ENCODE data around the gene GTF2H1. TPM values are rescaled to one million over a fixed set of nuclear protein-coding genes. Genes with fewer than 3 reads are reported as not detected.

Gene GTF2H1
- total RNA-seq, 1 donor from 2014 or later = 45.2 TPM

DNA sequence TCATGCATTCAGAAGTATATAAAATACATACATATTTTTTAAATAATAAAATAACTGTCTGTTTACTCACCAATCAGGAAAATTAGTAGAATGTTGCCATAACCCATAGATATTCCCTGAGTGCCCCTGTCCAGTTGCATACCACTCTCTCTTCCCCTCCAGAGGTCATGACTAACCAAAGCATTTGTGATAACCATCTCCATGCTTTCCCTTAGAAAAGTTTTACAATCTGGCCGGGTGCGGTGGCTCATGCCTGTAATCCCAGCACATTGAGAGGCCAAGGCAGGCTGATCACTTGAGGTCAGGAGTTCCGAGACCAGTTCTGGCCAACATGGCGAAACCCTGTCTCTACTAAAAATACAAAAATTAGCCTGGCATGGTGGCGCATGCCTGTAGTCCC is 38.8 kb downstream of the GTF2H1 start:
- Histone ChIP-seq H3K4me2 (no peak overlapping the region), H2AFZ (replicated peaks) (no peak overlapping the region), H3K4me1 (no peaks in the 10 kb centered on the region), H3K9ac (no peak overlapping the region), H3K27ac (no peak overlapping the region), H3F3A (ENCODE audit: low read depth) (no peaks in the 10 kb centered on the region), H3K4me3 (no peak overlapping the region), H3K9me3 (ENCODE audit: low read depth) (no peaks in the 10 kb centered on the region), H3K27me3 (no peaks in the 10 kb centered on the region), H3K79me2 (ENCODE audit: low read depth) (no peaks in the 10 kb centered on the region), H3K36me3 (peaks cover 8% of the 10 kb centered on the region), H4K20me1 (ENCODE audit: low read depth) (no peaks in the 10 kb centered on the region)
- Mint-ChIP-seq H3K9me3 (no peaks in the 10 kb centered on the region), H3K27me3 (ENCODE audit: insufficient read depth, low read depth) (no peaks in the 10 kb centered on the region), H3K4me1 (no peaks in the 10 kb centered on the region), H3K4me3 (no peak overlapping the region), H3K36me3 (peaks cover 17% of the 10 kb centered on the region), H3K27ac (no peak overlapping the region)
- no peak for TF ChIP-seq EZH2 (IDR thresholded peaks at IDR 0.05)
- no peak for TF ChIP-seq EZH2phosphoT487 (IDR thresholded peaks at IDR 0.05)
- TF ChIP-seq, protein P1, sequence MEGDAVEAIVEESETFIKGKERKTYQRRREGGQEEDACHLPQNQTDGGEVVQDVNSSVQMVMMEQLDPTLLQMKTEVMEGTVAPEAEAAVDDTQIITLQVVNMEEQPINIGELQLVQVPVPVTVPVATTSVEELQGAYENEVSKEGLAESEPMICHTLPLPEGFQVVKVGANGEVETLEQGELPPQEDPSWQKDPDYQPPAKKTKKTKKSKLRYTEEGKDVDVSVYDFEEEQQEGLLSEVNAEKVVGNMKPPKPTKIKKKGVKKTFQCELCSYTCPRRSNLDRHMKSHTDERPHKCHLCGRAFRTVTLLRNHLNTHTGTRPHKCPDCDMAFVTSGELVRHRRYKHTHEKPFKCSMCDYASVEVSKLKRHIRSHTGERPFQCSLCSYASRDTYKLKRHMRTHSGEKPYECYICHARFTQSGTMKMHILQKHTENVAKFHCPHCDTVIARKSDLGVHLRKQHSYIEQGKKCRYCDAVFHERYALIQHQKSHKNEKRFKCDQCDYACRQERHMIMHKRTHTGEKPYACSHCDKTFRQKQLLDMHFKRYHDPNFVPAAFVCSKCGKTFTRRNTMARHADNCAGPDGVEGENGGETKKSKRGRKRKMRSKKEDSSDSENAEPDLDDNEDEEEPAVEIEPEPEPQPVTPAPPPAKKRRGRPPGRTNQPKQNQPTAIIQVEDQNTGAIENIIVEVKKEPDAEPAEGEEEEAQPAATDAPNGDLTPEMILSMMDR (IDR thresholded peaks at IDR 0.05) = no peak
- no peak for DNase-seq (ENCODE audit: low spot score)

GRCh38 chr11:18364495-18365073 is 42.2 kb downstream of the GTF2H1 start:
- DNase-seq (ENCODE audit: low spot score) = no peak
- H4K20me1 ChIP-seq (ENCODE audit: low read depth) = no peaks in the 10 kb centered on the region
- no peaks in the 10 kb centered on the region for H3K36me3 ChIP-seq
- H3K27me3 ChIP-seq = no peaks in the 10 kb centered on the region
- Mint-ChIP-seq H3K9me3 (no peaks in the 10 kb centered on the region), H3K27ac (no peak overlapping the region), H3K36me3 (peaks cover 10% of the 10 kb centered on the region), H3K4me3 (no peak overlapping the region), H3K27me3 (ENCODE audit: insufficient read depth, low read depth) (peaks cover 2% of the 10 kb centered on the region), H3K4me1 (no peaks in the 10 kb centered on the region)
- no peaks in the 10 kb centered on the region for H3K9me3 ChIP-seq (ENCODE audit: low read depth)
- no peaks in the 10 kb centered on the region for H3K79me2 ChIP-seq (ENCODE audit: low read depth)
- H3K4me2 ChIP-seq = no peak overlapping the region
- H3K27ac ChIP-seq = no peak overlapping the region
- H3K9ac ChIP-seq = no peak overlapping the region
- no peak overlapping the region for H3K4me3 ChIP-seq
- H2AFZ ChIP-seq (replicated peaks) = no peak overlapping the region
- H3K4me1 ChIP-seq = no peaks in the 10 kb centered on the region
- no peaks in the 10 kb centered on the region for H3F3A ChIP-seq (ENCODE audit: low read depth)
- no peak for TF ChIP-seq EZH2 (IDR thresholded peaks at IDR 0.05)
- TF ChIP-seq, protein P1 (IDR thresholded peaks at IDR 0.05) = no peak

DNA sequence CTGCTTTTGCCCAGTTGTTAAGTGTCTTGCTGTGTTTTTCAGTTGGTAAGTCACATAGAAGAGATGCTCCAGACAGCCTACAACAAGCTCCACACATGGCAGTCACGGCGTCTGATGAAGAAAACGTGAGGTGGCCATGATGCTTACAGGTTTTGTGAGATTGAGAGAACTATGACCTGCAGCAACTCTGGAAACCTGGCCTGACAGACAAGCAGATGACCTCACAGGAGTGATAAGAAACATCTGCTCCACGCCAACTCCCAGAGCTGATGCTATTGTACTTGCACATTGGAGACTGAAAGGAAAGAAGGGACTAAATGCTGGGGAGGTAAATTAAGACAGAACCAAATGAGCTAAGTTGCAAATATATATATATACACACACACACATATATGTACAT is 43.4 kb downstream of the GTF2H1 start:
- DNase-seq (ENCODE audit: low spot score) = no peak
- Mint-ChIP-seq H3K9me3 (no peaks in the 10 kb centered on the region), H3K36me3 (peaks cover 10% of the 10 kb centered on the region), H3K27ac (no peak overlapping the region), H3K4me1 (no peaks in the 10 kb centered on the region), H3K4me3 (no peak overlapping the region), H3K27me3 (ENCODE audit: insufficient read depth, low read depth) (peaks cover 2% of the 10 kb centered on the region)
- Histone ChIP-seq H3K79me2 (ENCODE audit: low read depth) (no peaks in the 10 kb centered on the region), H3K4me1 (no peaks in the 10 kb centered on the region), H3K9ac (no peak overlapping the region), H3K27me3 (no peaks in the 10 kb centered on the region), H3K27ac (no peak overlapping the region), H3K36me3 (no peaks in the 10 kb centered on the region), H3K4me2 (no peak overlapping the region), H3K9me3 (ENCODE audit: low read depth) (no peaks in the 10 kb centered on the region), H2AFZ (replicated peaks) (no peak overlapping the region), H3F3A (ENCODE audit: low read depth) (no peaks in the 10 kb centered on the region), H3K4me3 (no peak overlapping the region), H4K20me1 (ENCODE audit: low read depth) (no peaks in the 10 kb centered on the region)
- TF ChIP-seq, protein P1 (IDR thresholded peaks at IDR 0.05) = no peak
- TF ChIP-seq EZH2phosphoT487 (IDR thresholded peaks at IDR 0.05) (no peak), EZH2 (IDR thresholded peaks at IDR 0.05) (no peak)

All from neural progenitor cell (in vitro differentiated cells).